Measurements from ENCODE around the gene LATS2. TPM values are rescaled to one million over a fixed set of nuclear protein-coding genes. Genes with fewer than 3 reads are reported as not detected.

LATS2 gene
- total RNA-seq, 1 experiment from 2014 or later, result 25.1 TPM

GRCh38 chr13:21048901-21049698, 12.3 kb downstream of the LATS2 start:
- no peak for DNase-seq (ENCODE audit: low spot score)

- DNase-seq (ENCODE audit: low spot score), result no peak
These were observed 13.6 kb downstream of the LATS2 start for GRCh38 chr13:21047591-21048282.

GRCh38 chr13:21047087-21047486, 14.3 kb downstream of the LATS2 start:
- DNase-seq (ENCODE audit: low spot score), result no peak

GRCh38 chr13:21046203-21046602, 15.2 kb downstream of the LATS2 start:
- DNase-seq (ENCODE audit: low spot score), result no peak

GRCh38 chr13:21045100-21045499, 16.3 kb downstream of the LATS2 start:
- DNase-seq (ENCODE audit: low spot score), result no peak

GRCh38 chr13:21043898-21044297, 17.5 kb downstream of the LATS2 start:
- no peak for DNase-seq (ENCODE audit: low spot score)

GRCh38 chr13:21040120-21040826, 21.1 kb downstream of the LATS2 start:
- no peak for DNase-seq (ENCODE audit: low spot score)

GRCh38 chr13:21039097-21039800, 22.1 kb downstream of the LATS2 start:
- peak; percentile 73 for DNase-seq (ENCODE audit: low spot score)

- DNase-seq (ENCODE audit: low spot score), result no peak
These were observed 23.7 kb downstream of the LATS2 start for GRCh38 chr13:21037656-21038055.

- DNase-seq (ENCODE audit: low spot score), result peak; percentile 59
These were observed 25.9 kb downstream of the LATS2 start for GRCh38 chr13:21035498-21035897.

- DNase-seq (ENCODE audit: low spot score), result peak; percentile 88
These were observed 26.7 kb downstream of the LATS2 start for GRCh38 chr13:21034603-21035191.

- DNase-seq (ENCODE audit: low spot score), result peak; percentile 99
These were observed 27.4 kb downstream of the LATS2 start for GRCh38 chr13:21033856-21034602.

GRCh38 chr13:21033212-21033840, 28.1 kb downstream of the LATS2 start:
- DNase-seq (ENCODE audit: low spot score), result no peak

- DNase-seq (ENCODE audit: low spot score), result no peak
These were observed 28.7 kb downstream of the LATS2 start for GRCh38 chr13:21032656-21033055.

GRCh38 chr13:21031594-21032275, 29.7 kb downstream of the LATS2 start:
- DNase-seq (ENCODE audit: low spot score), result no peak

GRCh38 chr13:21025539-21025938, 35.8 kb downstream of the LATS2 start:
- DNase-seq (ENCODE audit: low spot score), result no peak

GRCh38 chr13:21022056-21022979, 39.1 kb downstream of the LATS2 start:
- DNase-seq (ENCODE audit: low spot score), result no peak

GRCh38 chr13:21020581-21020980, 40.8 kb downstream of the LATS2 start:
- no peak for DNase-seq (ENCODE audit: low spot score)

All from HT-29 (cell line).